Measurements from ENCODE around the gene CELSR1. TPM values are rescaled to one million over a fixed set of nuclear protein-coding genes. Genes with fewer than 3 reads are reported as not detected.

Gene CELSR1
- total and polyA plus RNA-seq, 2 donors from 2014 or later: 15.7 to 49.9 TPM

GRCh38 chr22:46547883-46548244 lies 10.4 kb upstream of the CELSR1 start:
- FAIRE-seq (no peak), DNase-seq (peak in 2 of 5 donors; percentile 38 to 88)
- H3K27me3 ChIP-seq (ENCODE audit: control insufficient read depth, insufficient read depth, low read length): no peaks in the 10 kb centered on the region
- intact Hi-C loops (cut with DNase I): no loop called here
- peaks cover 0 to 19% (median 14%) of the 10 kb centered on the region in 3 donors for H3K4me1 ChIP-seq (ENCODE audit: control insufficient read depth in 2 of 3, insufficient read depth in 2 of 3, low read depth in 1 of 3, low read length in 3 of 3)
- H3K36me3 ChIP-seq (ENCODE audit: control insufficient read depth in 2 of 3, insufficient read depth in 3 of 3, low read length in 3 of 3): no peaks in the 10 kb centered on the region
- TF ChIP-seq CTCF (IDR thresholded peaks at IDR 0.05; ENCODE audit: borderline replicate concordance, extremely low read depth, insufficient read depth): no peak
- no peak overlapping the region for H3K4me3 ChIP-seq (ENCODE audit: low read length in 3 of 3)
- no peak overlapping the region for H3K9ac ChIP-seq (ENCODE audit: low read length in 3 of 3)
- H3K9me3 ChIP-seq (ENCODE audit: control insufficient read depth in 2 of 3, insufficient read depth in 1 of 3, low read length in 3 of 3): no peaks in the 10 kb centered on the region
- peak overlapping the region; percentile 82 to 84 for H3K27ac ChIP-seq (ENCODE audit: low read depth in 2 of 2, low read length in 2 of 2)

- H3K27ac ChIP-seq (ENCODE audit: low read depth in 2 of 2, low read length in 2 of 2): peak overlapping the region; percentile 82 to 84
- FAIRE-seq (no peak), DNase-seq (peak; percentile 71 to 86 (median 75))
- no peak overlapping the region for H3K9ac ChIP-seq (ENCODE audit: low read length in 3 of 3)
- peaks cover 0 to 19% (median 14%) of the 10 kb centered on the region in 3 donors for H3K4me1 ChIP-seq (ENCODE audit: control insufficient read depth in 2 of 3, insufficient read depth in 2 of 3, low read depth in 1 of 3, low read length in 3 of 3)
- no peaks in the 10 kb centered on the region for H3K27me3 ChIP-seq (ENCODE audit: control insufficient read depth, insufficient read depth, low read length)
- H3K4me3 ChIP-seq (ENCODE audit: low read length in 3 of 3): no peak overlapping the region
- no peaks in the 10 kb centered on the region for H3K9me3 ChIP-seq (ENCODE audit: control insufficient read depth in 2 of 3, insufficient read depth in 1 of 3, low read length in 3 of 3)
- intact Hi-C loops (cut with DNase I): no loop called here
- TF ChIP-seq CTCF (IDR thresholded peaks at IDR 0.05; ENCODE audit: borderline replicate concordance, extremely low read depth, insufficient read depth): no peak
- H3K36me3 ChIP-seq (ENCODE audit: control insufficient read depth in 2 of 3, insufficient read depth in 3 of 3, low read length in 3 of 3): no peaks in the 10 kb centered on the region
These were observed 9.9 kb upstream of the CELSR1 start for GRCh38 chr22:46547179-46547882.

GRCh38 chr22:46546466-46547178 lies 9.2 kb upstream of the CELSR1 start:
- H3K27me3 ChIP-seq (ENCODE audit: control insufficient read depth, insufficient read depth, low read length): no peaks in the 10 kb centered on the region
- intact Hi-C loops (cut with DNase I): no loop called here
- H3K9ac ChIP-seq (ENCODE audit: low read length in 3 of 3): no peak overlapping the region
- peak overlapping the region; percentile 82 to 84 for H3K27ac ChIP-seq (ENCODE audit: low read depth in 2 of 2, low read length in 2 of 2)
- H3K4me1 ChIP-seq (ENCODE audit: control insufficient read depth in 2 of 3, insufficient read depth in 2 of 3, low read depth in 1 of 3, low read length in 3 of 3): peaks cover 0 to 19% (median 14%) of the 10 kb centered on the region in 3 donors
- FAIRE-seq (no peak), DNase-seq (peak in 2 of 5 donors; percentile 48 to 88)
- no peak for TF ChIP-seq CTCF (IDR thresholded peaks at IDR 0.05; ENCODE audit: borderline replicate concordance, extremely low read depth, insufficient read depth)
- no peak overlapping the region for H3K4me3 ChIP-seq (ENCODE audit: low read length in 3 of 3)
- no peaks in the 10 kb centered on the region for H3K9me3 ChIP-seq (ENCODE audit: control insufficient read depth in 2 of 3, insufficient read depth in 1 of 3, low read length in 3 of 3)
- no peaks in the 10 kb centered on the region for H3K36me3 ChIP-seq (ENCODE audit: control insufficient read depth in 2 of 3, insufficient read depth in 3 of 3, low read length in 3 of 3)

All from kidney (tissue), 14 donors.